Measurements from ENCODE around the gene CPNE8.

Gene CPNE8

GRCh38 chr12:38905480-38906351 is at the start of gene CPNE8:
CPNE8 (minus strand) TSS chr12:38905591; CDS start chr12:38905534, 57 bp downstream.
- DNase-seq: peak in 1 of 2 donors; percentile 38

GRCh38 chr12:38954238-38954873 is 49.0 kb upstream of the CPNE8 start:
- no peak for DNase-seq

- DNase-seq: no peak
Observed at GRCh38 chr12:38949363-38949762, 44.0 kb upstream of the CPNE8 start.

GRCh38 chr12:38934686-38935085 is 29.3 kb upstream of the CPNE8 start:
- no peak for DNase-seq

GRCh38 chr12:38934078-38934584 is 28.7 kb upstream of the CPNE8 start:
- no peak for DNase-seq

GRCh38 chr12:38932320-38932719 is 26.9 kb upstream of the CPNE8 start:
- DNase-seq: no peak

- no peak for DNase-seq
Observed at GRCh38 chr12:38931461-38931860, 26.1 kb upstream of the CPNE8 start.

- DNase-seq: no peak
Observed at GRCh38 chr12:38930990-38931389, 25.6 kb upstream of the CPNE8 start.

- no peak for DNase-seq
Observed at GRCh38 chr12:38926501-38926900, 21.1 kb upstream of the CPNE8 start.

GRCh38 chr12:38921025-38921677 is 15.8 kb upstream of the CPNE8 start:
- DNase-seq: no peak

GRCh38 chr12:38919191-38919590 is 13.8 kb upstream of the CPNE8 start:
- DNase-seq: peak in 1 of 2 donors; percentile 13

- DNase-seq: no peak
Observed at GRCh38 chr12:38915429-38916182, 10.2 kb upstream of the CPNE8 start.

- no peak for DNase-seq
Observed at GRCh38 chr12:38912116-38912515, 6.7 kb upstream of the CPNE8 start.

- DNase-seq: no peak
Observed at GRCh38 chr12:38911611-38912010, 6.2 kb upstream of the CPNE8 start.

- DNase-seq: no peak
Observed at GRCh38 chr12:38907201-38907923, 2.0 kb upstream of the CPNE8 start.

- peak; percentile 73 to 77 for DNase-seq
Observed at GRCh38 chr12:38906482-38907200, 1.2 kb upstream of the CPNE8 start.

- peak in 1 of 2 donors; percentile 47 for DNase-seq
Observed at GRCh38 chr12:38904537-38905479, 583 bp downstream of the CPNE8 start.

GRCh38 chr12:38903596-38903995 is 1.8 kb downstream of the CPNE8 start:
- DNase-seq: no peak

GRCh38 chr12:38898001-38898684 is 7.2 kb downstream of the CPNE8 start:
- DNase-seq: no peak
